Measurements from ENCODE around the gene COPS2.

- TF ChIP-seq POLR2A (IDR thresholded peaks at IDR 0.05; ENCODE audit: low read depth, low read length) (no peak), POLR2AphosphoS5 (IDR thresholded peaks at IDR 0.05; ENCODE audit: low read depth, low read length) (no peak)
Observed at GRCh38 chr15:49082960-49083359, 72.4 kb downstream of the COPS2 start.

All from GM12892 (cell line).